GM12878 (cell line): ENCODE data around the gene BET1. TPM values are rescaled to one million over a fixed set of nuclear protein-coding genes. Genes with fewer than 3 reads are reported as not detected.

Source experiments
- ATAC-seq: fragments of 200-7000 bp; cut with Tn5 transposase; 3 replicates; pipeline ENCODE4 v1.9.1; 2020; ENCODE audit warnings: mild to moderate bottlenecking, moderate library complexity
- BruUV-seq: library from RNA; stranded (reverse); fragments of 400-500 nt; replicated peaks from 2 replicates; lab custom pipeline; 2021; lab: Mats Ljungman, UMichigan
- CTCF ChIA-PET: fragments of 300-600 bp; sonication (Branson Sonifier 250); formaldehyde crosslinking; extraction: SDS; loops from one replicate; lab custom pipeline; 2021; ENCODE audit warnings: inconsistent platforms; lab: Yijun Ruan, JAX
- POLR2A ChIA-PET: fragments of 350-600 bp; formaldehyde crosslinking; extraction: SDS; loops from one replicate; lab custom pipeline; 2021; ENCODE audit warnings: inconsistent platforms; lab: Charles Lee
- RAD21 ChIA-PET: fragments of 300-600 bp; sonication (Branson Sonifier 250); formaldehyde crosslinking; loops from one replicate; lab custom pipeline; 2023; ENCODE audit warnings: antibody characterized with exemption; ENCODE audit not compliant: unreplicated experiment; lab: Charles Lee
- SMC1A ChIA-PET: fragments of 300-600 bp; sonication (Branson Sonifier 250); formaldehyde crosslinking; loops from one replicate; lab custom pipeline; 2023; ENCODE audit not compliant: unreplicated experiment, uncharacterized antibody; lab: Charles Lee
- DNase-seq: peaks from one replicate; pipeline ENCODE4 v3.0.0-alpha.2; 2011; ENCODE audit warnings: low read depth, low spot score
- FAIRE-seq: peaks from 3 replicates; lab custom pipeline; 2011; peaks lifted over from hg19 to GRCh38; lab: Jason Lieb, UNC
- H2AFZ ChIP-seq: 2 replicates; pipeline ENCODE4 v1.6.0; 2011; ENCODE audit warnings: low read depth, low read length, control low read depth; ENCODE audit not compliant: control insufficient read depth
- H3K27ac ChIP-seq: 2 replicates; pipeline ENCODE4 v1.5.1; 2011; ENCODE audit warnings: control low read depth; ENCODE audit not compliant: control insufficient read depth, insufficient read depth
- H3K27me3 ChIP-seq, 2 experiments: replicated peaks in 1 of 2; 2 replicates each; pipeline versions ENCODE4 v1.6.0 to v1.6.1; 2011; ENCODE audit warnings: low read length in 1 of 2; ENCODE audit not compliant: control insufficient read depth in 2 of 2, insufficient read depth in 2 of 2
- H3K36me3 ChIP-seq, 2 experiments: 2 replicates each; pipeline ENCODE4 v1.5.1; 2011; ENCODE audit warnings: low read length in 1 of 2; ENCODE audit not compliant: control insufficient read depth in 2 of 2, insufficient read depth in 2 of 2
- H3K4me1 ChIP-seq: 2 replicates; pipeline ENCODE4 v1.6.1; 2011; ENCODE audit warnings: mild to moderate bottlenecking, low read length, moderate library complexity, mixed read lengths; ENCODE audit not compliant: control insufficient read depth, insufficient read depth
- H3K4me2 ChIP-seq: 2 replicates; pipeline ENCODE4 v1.6.0; 2011; ENCODE audit warnings: control low read depth; ENCODE audit not compliant: control insufficient read depth, insufficient read depth
- H3K4me3 ChIP-seq: fragments of 200-600 bp; sonication (generic); 2 replicates; pipeline ENCODE4 v1.5.1; 2016
- H3K79me2 ChIP-seq: 2 replicates; pipeline ENCODE4 v1.6.0; 2011; ENCODE audit warnings: low read length; ENCODE audit not compliant: control insufficient read depth, insufficient read depth
- H3K9ac ChIP-seq: 2 replicates; pipeline ENCODE4 v1.8.0; 2011; ENCODE audit warnings: low read length, control low read depth, mixed read lengths; ENCODE audit not compliant: control insufficient read depth, insufficient read depth
- H3K9me3 ChIP-seq: replicated peaks from 3 replicates; pipeline ENCODE4 v1.5.1; 2011; ENCODE audit warnings: mild to moderate bottlenecking, low read length; ENCODE audit not compliant: control insufficient read depth, insufficient read depth
- H4K20me1 ChIP-seq: 2 replicates; pipeline ENCODE4 v1.6.0; 2011; ENCODE audit not compliant: control insufficient read depth, insufficient read depth
- BCL3 ChIP-seq: IDR thresholded peaks from 2 replicates; pipeline ENCODE4 v1.6.1; 2011; ENCODE audit warnings: borderline replicate concordance, low read depth, mild to moderate bottlenecking, moderate library complexity, low read length; ENCODE audit not compliant: insufficient read depth, poor library complexity, severe bottlenecking
- BMI1 ChIP-seq: fragments of 450-650 bp; IDR thresholded peaks from 2 replicates; pipeline ENCODE4 v1.6.1; 2016; ENCODE audit warnings: mild to moderate bottlenecking, moderate library complexity, borderline replicate concordance
- E2F4 ChIP-seq: IDR thresholded peaks from 2 replicates; pipeline ENCODE4 v1.6.1; 2012; ENCODE audit warnings: low read depth, low read length, improper control_type of control experiment
- EED ChIP-seq: sonication (generic); IDR thresholded peaks from 2 replicates; pipeline ENCODE4 v1.6.1; 2016; ENCODE audit warnings: antibody characterized with exemption, low read depth
- FOXM1 ChIP-seq: IDR thresholded peaks from 2 replicates; pipeline ENCODE4 v1.6.1; 2012; ENCODE audit warnings: low read depth, mild to moderate bottlenecking, inconsistent platforms, low read length, moderate library complexity
- HDGF ChIP-seq: fragments of 450-650 bp; IDR thresholded peaks from 2 replicates; pipeline ENCODE4 v1.6.1; 2016; ENCODE audit warnings: antibody characterized with exemption
- MAX ChIP-seq: IDR thresholded peaks from 2 replicates; pipeline ENCODE4 v1.6.1; 2012; ENCODE audit warnings: low read depth, low read length, improper control_type of control experiment
- MYB ChIP-seq: fragments of 150-350 bp; IDR thresholded peaks from 2 replicates; pipeline ENCODE4 v1.6.1; 2014; ENCODE audit warnings: mild to moderate bottlenecking, low read depth, low read length, borderline replicate concordance
- NR2C1 ChIP-seq: fragments of 450-650 bp; IDR thresholded peaks from 2 replicates; pipeline ENCODE4 v1.6.1; 2017; ENCODE audit warnings: antibody characterized with exemption, mild to moderate bottlenecking, moderate library complexity
- NR2C2 ChIP-seq: IDR thresholded peaks from 2 replicates; pipeline ENCODE4 v1.6.1; 2011; ENCODE audit warnings: borderline replicate concordance, low read depth; ENCODE audit not compliant: control insufficient read depth, insufficient read length
- PAX8 ChIP-seq: fragments of 450-650 bp; IDR thresholded peaks from 2 replicates; pipeline ENCODE4 v1.6.1; 2017; ENCODE audit warnings: mild to moderate bottlenecking, moderate library complexity
- PKNOX1 ChIP-seq: fragments of 450-650 bp; IDR thresholded peaks from 2 replicates; pipeline ENCODE4 v1.6.1; 2016; ENCODE audit warnings: mild to moderate bottlenecking
- SUZ12 ChIP-seq: fragments of 200-600 bp; sonication (generic); IDR thresholded peaks from one replicate; pipeline ENCODE4 v1.6.1; 2018; ENCODE audit warnings: antibody characterized with exemption, mild to moderate bottlenecking; ENCODE audit not compliant: unreplicated experiment
- TCF12 ChIP-seq: IDR thresholded peaks from 2 replicates; pipeline ENCODE4 v1.6.1; 2011; ENCODE audit warnings: low read depth, mild to moderate bottlenecking, low read length
- USF1 ChIP-seq: IDR thresholded peaks from 2 replicates; pipeline ENCODE4 v1.6.1; 2011; ENCODE audit warnings: borderline replicate concordance, low read depth, mild to moderate bottlenecking, moderate library complexity, mixed read lengths, low read length; ENCODE audit not compliant: insufficient read depth; ENCODE audit errors: extremely low read length
- ZBTB33 ChIP-seq: fragments of 450-650 bp; IDR thresholded peaks from 2 replicates; pipeline ENCODE4 v1.6.1; 2017; ENCODE audit warnings: mild to moderate bottlenecking
- ZNF384 ChIP-seq: IDR thresholded peaks from 2 replicates; pipeline ENCODE4 v1.6.1; 2012; ENCODE audit warnings: low read depth, mild to moderate bottlenecking, low read length, improper control_type of control experiment, borderline replicate concordance
- WGBS: methylation state at CpG from one replicate; pipeline ENCODE4 v1.1.6; 2016; ENCODE audit warnings: low lambda C conversion rate; ENCODE audit not compliant: insufficient replicate concordance, insufficient coverage; ENCODE audit errors: missing lambda C conversion rate; 5-methylcytosine and 5-hydroxymethylcytosine counted together
- in situ Hi-C: fragments of 300-500 bp; cut with MboI; formaldehyde crosslinking; loops from 9 replicates; pipeline ENCODE4 v1.14.3; 2018; ENCODE audit warnings: mixed read lengths
- intact Hi-C: fragments of 100-400 bp; cut with micrococcal nuclease; formaldehyde crosslinking; loops from one replicate; pipeline ENCODE4 v1.14.2; 2022; ENCODE audit not compliant: unreplicated experiment
- polyA plus RNA-seq, 11 experiments: library from polyadenylated mRNA; depleted of rRNA in 4 of 11; unstranded in 6 of 11; stranded (reverse) in 5 of 11; fragments of >200 nt; fragmentation: Nextera tagmentation in 4 of 11; fragmentation: Illumina TruSeq in 1 of 11; extraction: Ambion mirVana in 4 of 11; extraction: Trizol in 1 of 11; gene quantifications; 1 replicate in 1 of 11; 2 replicates in 10 of 11; pipeline versions ENCODE4 v1.2.1 to v1.2.3, GENCODE V29; 2011 to 2016; ENCODE audit warnings: inconsistent platforms in 2 of 11, missing spikeins in 2 of 11, low read depth in 1 of 11
- total RNA-seq, 4 experiments: library from RNA; depleted of rRNA in 3 of 4; stranded (reverse); fragments of >200 nt in 3 of 4; fragmentation: Illumina TruSeq in 1 of 4; extraction: Trizol in 1 of 4; gene quantifications; 2 replicates each; pipeline versions ENCODE4 v1.2.1 to v1.2.3, GENCODE V29; 2013 to 2021

BET1 gene
- total and polyA plus RNA-seq, 10 of the 15 experiments (the other 5 are each of a cell fraction or from before 2014, with no cell fraction given), result 12.5 to 99.5 (median 28.4) TPM

- TF ChIP-seq SUZ12 (no peak), HDGF (no peak), BMI1 (no peak)
Observed at GRCh38 chr7:94022550-94022949, 18.4 kb upstream of the BET1 start (continued).

GRCh38 chr7:94016786-94017185 is 12.6 kb upstream of the BET1 start:
- WGBS, result 65% methylated on average over 1 of the region's 1 CpG

More at GRCh38 chr7:94016786-94017185, 12.6 kb upstream of the BET1 start:
- in situ Hi-C loops, result no loop called here
- Histone ChIP-seq H4K20me1 (no peaks in the 10 kb centered on the region), H3K9me3 (no peaks in the 10 kb centered on the region; the same call in 2 of the 3 replicates), H3K27ac (no peak overlapping the region), H3K4me2 (no peak overlapping the region), H2AFZ (no peak overlapping the region), H3K27me3 (no peaks in the 10 kb centered on the region), H3K9ac (no peak overlapping the region), H3K79me2 (no peaks in the 10 kb centered on the region), H3K4me3 (no peak overlapping the region), H3K36me3 (no peaks in the 10 kb centered on the region), H3K4me1 (no peaks in the 10 kb centered on the region)
- SMC1A ChIA-PET, result interaction anchor here (0.7 to 0.9 kb wide), 5 partner anchors 12 to 205 kb away, joined by 3 read pairs; no protein-coding TSS in a partner anchor
- no peak for DNase-seq
- CTCF ChIA-PET, result no interaction called here
- no peak for TF ChIP-seq E2F4
- no peak for TF ChIP-seq ZNF384
- TF ChIP-seq NR2C1, result no peak
- no peak for TF ChIP-seq MYB
- no peak for TF ChIP-seq PKNOX1
- no peak for TF ChIP-seq PAX8
- TF ChIP-seq ZBTB33, result no peak
- TF ChIP-seq TCF12, result no peak
- no peak for TF ChIP-seq EED
- no peak for TF ChIP-seq BCL3
- TF ChIP-seq MAX, result no peak
- TF ChIP-seq USF1, result no peak
- TF ChIP-seq NR2C2, result no peak
- TF ChIP-seq FOXM1, result no peak
- RAD21 ChIA-PET, result no interaction called here
- intact Hi-C loops, result no loop called here
- FAIRE-seq, result no peak
- no TSS peak for BruUV-seq
- POLR2A ChIA-PET, result interaction anchor here (0.8 kb wide), 1 partner anchor 30 kb away, joined by 3 read pairs; no protein-coding TSS in a partner anchor
- ATAC-seq, result no peak
